ENCODE measurements around the gene TRIM63.

The TRIM63 gene

DNA sequence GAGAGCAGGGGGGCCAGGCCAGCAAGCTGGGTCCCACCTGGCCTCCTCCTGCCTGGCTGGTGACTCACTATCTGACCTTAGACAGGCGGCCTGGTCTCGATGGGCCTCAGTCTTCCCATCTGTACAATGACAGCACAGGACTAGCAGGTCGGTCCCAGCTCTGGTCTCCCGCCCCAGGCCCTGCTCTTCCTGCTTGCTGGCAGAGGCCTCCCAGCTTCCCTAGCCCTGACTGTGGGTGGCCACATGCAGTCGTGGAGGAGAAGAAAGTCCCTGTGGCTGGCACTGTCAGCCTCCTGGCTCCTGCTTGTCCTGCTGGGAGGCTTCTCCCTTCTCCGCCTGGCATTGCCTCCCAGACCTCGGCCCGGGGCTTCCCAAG is 45.0 kb downstream of the TRIM63 start:
- Histone ChIP-seq H3K27ac (ENCODE audit: poor library complexity, severe bottlenecking) (no peak overlapping the region), H3K36me3 (ENCODE audit: low read depth) (no peaks in the 10 kb centered on the region), H3K4me1 (ENCODE audit: insufficient read depth, poor library complexity, severe bottlenecking) (peaks cover 5% of the 10 kb centered on the region), H3K27me3 (ENCODE audit: insufficient read depth, poor library complexity, severe bottlenecking) (no peaks in the 10 kb centered on the region), H3K4me3 (ENCODE audit: severe bottlenecking) (no peak overlapping the region), H3K9me3 (ENCODE audit: severe bottlenecking) (no peaks in the 10 kb centered on the region)
- TF ChIP-seq, protein P1, sequence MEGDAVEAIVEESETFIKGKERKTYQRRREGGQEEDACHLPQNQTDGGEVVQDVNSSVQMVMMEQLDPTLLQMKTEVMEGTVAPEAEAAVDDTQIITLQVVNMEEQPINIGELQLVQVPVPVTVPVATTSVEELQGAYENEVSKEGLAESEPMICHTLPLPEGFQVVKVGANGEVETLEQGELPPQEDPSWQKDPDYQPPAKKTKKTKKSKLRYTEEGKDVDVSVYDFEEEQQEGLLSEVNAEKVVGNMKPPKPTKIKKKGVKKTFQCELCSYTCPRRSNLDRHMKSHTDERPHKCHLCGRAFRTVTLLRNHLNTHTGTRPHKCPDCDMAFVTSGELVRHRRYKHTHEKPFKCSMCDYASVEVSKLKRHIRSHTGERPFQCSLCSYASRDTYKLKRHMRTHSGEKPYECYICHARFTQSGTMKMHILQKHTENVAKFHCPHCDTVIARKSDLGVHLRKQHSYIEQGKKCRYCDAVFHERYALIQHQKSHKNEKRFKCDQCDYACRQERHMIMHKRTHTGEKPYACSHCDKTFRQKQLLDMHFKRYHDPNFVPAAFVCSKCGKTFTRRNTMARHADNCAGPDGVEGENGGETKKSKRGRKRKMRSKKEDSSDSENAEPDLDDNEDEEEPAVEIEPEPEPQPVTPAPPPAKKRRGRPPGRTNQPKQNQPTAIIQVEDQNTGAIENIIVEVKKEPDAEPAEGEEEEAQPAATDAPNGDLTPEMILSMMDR (IDR thresholded peaks at IDR 0.05; ENCODE audit: poor library complexity, severe bottlenecking) = no peak
- no peak for DNase-seq (ENCODE audit: low spot score)
- ATAC-seq (ENCODE audit: low read depth) = no peak

DNA sequence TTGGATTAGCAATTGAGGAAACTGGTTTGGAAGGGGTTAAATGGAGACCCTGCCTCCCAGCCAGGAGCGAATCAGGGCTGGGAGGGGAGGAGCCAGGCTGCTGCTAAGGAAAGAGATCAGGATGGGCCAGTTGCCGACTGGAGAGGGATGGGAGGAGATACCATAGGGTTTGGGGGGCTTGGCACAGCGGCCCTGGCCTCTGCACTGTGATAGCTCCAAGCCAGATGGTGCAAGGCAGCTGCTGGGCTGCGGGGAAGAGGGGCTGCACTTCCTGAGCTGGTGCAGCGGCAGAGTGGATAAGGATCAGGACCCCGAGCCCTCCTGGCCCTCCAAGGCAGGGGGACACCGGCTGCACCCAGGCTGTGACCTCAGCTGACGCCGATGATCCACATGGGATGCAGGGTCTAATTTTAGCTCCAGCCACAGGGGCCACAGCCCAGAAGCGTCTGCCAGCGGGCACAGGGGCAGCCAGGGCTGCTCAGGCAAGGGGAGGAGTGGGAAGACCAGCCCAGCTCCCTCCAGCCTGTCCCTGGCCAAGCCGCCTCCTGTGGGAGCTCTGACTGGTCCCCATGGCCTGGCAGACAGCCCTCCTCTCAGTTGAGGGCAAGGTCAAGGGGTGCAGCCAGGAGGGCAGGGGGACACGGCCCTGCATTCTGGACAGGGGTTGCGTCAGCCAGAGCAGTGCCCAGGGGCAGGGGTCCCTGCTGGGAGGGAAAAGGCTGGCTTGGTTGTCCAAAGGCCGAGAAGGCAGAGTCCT is 45.6 kb downstream of the TRIM63 start, which contains the start of gene EXTL1:
EXTL1 (plus strand) TSS at position 129 of the 757 bp plus-strand sequence. CDS start 872 bp downstream, outside the sequence.
- no peaks in the 10 kb centered on the region for H3K36me3 ChIP-seq (ENCODE audit: low read depth)
- DNase-seq (ENCODE audit: low spot score) (no peak), ATAC-seq (ENCODE audit: low read depth) (no peak; the same call in 2 of the 3 replicates)
- H3K4me3 ChIP-seq (ENCODE audit: severe bottlenecking) = no peak within 1 kb of the TSS
- no peaks in the 10 kb centered on the region for H3K27me3 ChIP-seq (ENCODE audit: insufficient read depth, poor library complexity, severe bottlenecking)
- TF ChIP-seq, protein P1 (IDR thresholded peaks at IDR 0.05; ENCODE audit: poor library complexity, severe bottlenecking) = no peak
- no peaks in the 10 kb centered on the region for H3K9me3 ChIP-seq (ENCODE audit: severe bottlenecking)
- H3K27ac ChIP-seq (ENCODE audit: poor library complexity, severe bottlenecking) = no peak within 1 kb of the TSS
- peaks cover 5% of the 10 kb centered on the region for H3K4me1 ChIP-seq (ENCODE audit: insufficient read depth, poor library complexity, severe bottlenecking)

DNA sequence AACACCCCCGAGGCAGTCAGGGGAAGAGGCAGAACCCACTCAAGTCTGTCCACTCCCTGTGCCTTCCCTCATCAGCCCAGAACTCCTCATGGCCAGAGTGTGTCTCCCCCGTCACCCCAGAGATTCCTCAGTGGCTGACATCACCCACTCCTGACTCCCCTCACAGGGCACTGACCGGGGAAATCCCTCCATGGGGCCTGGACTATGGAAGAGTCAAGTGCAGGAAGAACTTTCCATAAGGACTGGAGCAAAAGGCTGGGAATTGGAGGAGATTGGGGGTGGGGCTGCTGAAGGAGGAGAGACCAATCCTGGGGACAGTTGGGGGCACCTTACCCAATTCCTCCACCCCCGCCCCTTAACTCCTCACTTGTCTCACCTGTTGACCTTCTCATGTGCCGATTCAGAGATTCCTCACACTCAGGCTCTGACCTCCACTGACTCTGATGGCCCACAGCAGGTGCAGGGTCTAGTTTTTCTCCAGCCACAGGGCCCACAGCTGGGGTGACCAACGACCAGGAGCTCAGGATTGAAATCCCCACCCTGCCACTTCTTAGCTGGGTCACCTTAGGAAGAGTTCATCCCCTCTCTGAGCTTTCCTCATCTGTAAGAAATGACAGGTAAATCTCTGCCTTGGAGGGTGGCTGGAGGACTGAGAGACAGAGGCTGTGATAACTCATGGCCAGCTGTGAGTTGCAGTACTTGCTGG is 46.3 kb downstream of the TRIM63 start:
- H3K4me3 ChIP-seq (ENCODE audit: severe bottlenecking) = no peak overlapping the region
- TF ChIP-seq, protein P1 (IDR thresholded peaks at IDR 0.05; ENCODE audit: poor library complexity, severe bottlenecking) = no peak
- no peak for ATAC-seq (ENCODE audit: low read depth)
- H3K4me1 ChIP-seq (ENCODE audit: insufficient read depth, poor library complexity, severe bottlenecking) = peaks cover 5% of the 10 kb centered on the region
- no peaks in the 10 kb centered on the region for H3K9me3 ChIP-seq (ENCODE audit: severe bottlenecking)
- H3K27me3 ChIP-seq (ENCODE audit: insufficient read depth, poor library complexity, severe bottlenecking) = no peaks in the 10 kb centered on the region
- DNase-seq (ENCODE audit: low spot score) = no peak
- H3K36me3 ChIP-seq (ENCODE audit: low read depth) = no peaks in the 10 kb centered on the region
- H3K27ac ChIP-seq (ENCODE audit: poor library complexity, severe bottlenecking) = no peak overlapping the region

DNA sequence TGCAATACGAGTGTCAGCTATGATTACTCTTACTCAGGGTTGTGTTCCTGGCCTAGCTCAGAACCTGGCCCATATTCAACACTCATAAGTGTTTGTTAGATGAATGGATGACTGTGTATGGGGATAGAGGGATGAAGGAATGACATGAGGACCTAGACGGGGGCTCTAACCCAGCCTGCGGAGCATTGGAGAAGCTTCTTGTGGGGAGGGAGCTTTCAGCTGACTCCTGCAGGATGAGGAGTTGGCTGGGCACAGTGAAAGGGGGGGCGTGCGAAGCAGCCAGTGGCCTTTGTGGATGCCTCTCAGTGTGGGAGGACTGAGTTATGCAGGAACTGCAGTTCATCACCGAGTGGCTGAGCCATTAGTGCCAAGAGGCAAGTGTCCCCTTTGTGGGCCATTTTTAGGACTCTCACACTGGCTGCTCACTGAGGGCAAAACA is 47.1 kb downstream of the TRIM63 start:
- Histone ChIP-seq H3K27ac (ENCODE audit: poor library complexity, severe bottlenecking) (no peak overlapping the region), H3K4me3 (ENCODE audit: severe bottlenecking) (no peak overlapping the region), H3K36me3 (ENCODE audit: low read depth) (no peaks in the 10 kb centered on the region), H3K9me3 (ENCODE audit: severe bottlenecking) (no peaks in the 10 kb centered on the region), H3K4me1 (ENCODE audit: insufficient read depth, poor library complexity, severe bottlenecking) (peaks cover 5% of the 10 kb centered on the region), H3K27me3 (ENCODE audit: insufficient read depth, poor library complexity, severe bottlenecking) (no peaks in the 10 kb centered on the region)
- ATAC-seq (ENCODE audit: low read depth) (no peak), DNase-seq (ENCODE audit: low spot score) (no peak)
- TF ChIP-seq, protein P1 (IDR thresholded peaks at IDR 0.05; ENCODE audit: poor library complexity, severe bottlenecking) = no peak

Measured in RWPE2 (cell line).